Smooth muscle cell (in vitro differentiated cells): Measurements from ENCODE around the gene KLF15. TPM values are rescaled to one million over a fixed set of nuclear protein-coding genes. Genes with fewer than 3 reads are reported as not detected.

Experiments
- DNase-seq: peaks from one replicate; lab custom pipeline; 2025; ENCODE audit not compliant: unreplicated experiment; lab: John Stamatoyannopoulos, UW
- H2AFZ ChIP-seq: fragments of 200-600 bp; sonication (generic); 2 replicates; pipeline ENCODE4 v1.6.0; 2016; ENCODE audit warnings: antibody characterized with exemption, low read depth, mild to moderate bottlenecking
- H3F3A ChIP-seq: fragments of 200-600 bp; sonication (generic); 2 replicates; pipeline ENCODE4 v1.6.0; 2017; ENCODE audit warnings: antibody characterized with exemption, low read depth
- H3K27ac ChIP-seq: fragments of 200-600 bp; sonication (generic); 2 replicates; pipeline ENCODE4 v1.5.1; 2016; ENCODE audit warnings: low read depth, mild to moderate bottlenecking
- H3K27me3 ChIP-seq: fragments of 200-600 bp; sonication (generic); 2 replicates; pipeline ENCODE4 v1.6.1; 2016; ENCODE audit warnings: low read depth, mild to moderate bottlenecking
- H3K36me3 ChIP-seq: fragments of 200-600 bp; sonication (generic); 2 replicates; pipeline ENCODE4 v1.5.1; 2016; ENCODE audit warnings: low read depth
- H3K4me1 ChIP-seq: fragments of 200-600 bp; sonication (generic); 2 replicates; pipeline ENCODE4 v1.5.1; 2016; ENCODE audit warnings: low read depth
- H3K4me2 ChIP-seq: fragments of 200-600 bp; sonication (generic); 2 replicates; pipeline ENCODE4 v1.6.0; 2016; ENCODE audit warnings: mild to moderate bottlenecking
- H3K4me3 ChIP-seq: fragments of 200-600 bp; sonication (generic); 2 replicates; pipeline ENCODE4 v1.5.1; 2016; ENCODE audit warnings: mild to moderate bottlenecking
- H3K79me2 ChIP-seq: fragments of 200-600 bp; sonication (generic); 2 replicates; pipeline ENCODE4 v1.6.0; 2016; ENCODE audit warnings: low read depth, mild to moderate bottlenecking
- H3K9ac ChIP-seq: fragments of 200-600 bp; sonication (generic); 2 replicates; pipeline ENCODE4 v1.6.0; 2016; ENCODE audit warnings: low read depth
- H3K9me3 ChIP-seq: fragments of 200-600 bp; sonication (generic); replicated peaks from 2 replicates; pipeline ENCODE4 v1.5.1; 2016; ENCODE audit warnings: low read depth
- H4K20me1 ChIP-seq: fragments of 200-600 bp; sonication (generic); 2 replicates; pipeline ENCODE4 v1.6.0; 2016; ENCODE audit warnings: low read depth
- WGBS: methylation state at CpG from one replicate; pipeline ENCODE4 v1.1.7; 2016; ENCODE audit warnings: low lambda C conversion rate; 5-methylcytosine and 5-hydroxymethylcytosine counted together
- polyA plus RNA-seq: library from polyadenylated mRNA; unstranded; fragments of >200 nt; fragmentation: Nextera tagmentation; extraction: Ambion mirVana; gene quantifications from 2 replicates; pipeline ENCODE4 v1.2.1, GENCODE V29; 2016
- total RNA-seq: library from RNA; depleted of rRNA; stranded (reverse); fragments of >200 nt; gene quantifications from 2 replicates; pipeline ENCODE4 v1.2.3, GENCODE V29; 2014
- TF ChIP-seq, protein P1 (sequence below): fragments of 200-600 bp; sonication (generic); IDR thresholded peaks from 2 replicates; pipeline ENCODE4 v1.5.1; 2017; ENCODE audit warnings: borderline replicate concordance, mild to moderate bottlenecking, antibody characterized with exemption; ENCODE audit not compliant: insufficient read depth, poor library complexity, severe bottlenecking

Gene KLF15
- total and polyA plus RNA-seq, 2 experiments from 2014 or later, result not detected

DNA sequence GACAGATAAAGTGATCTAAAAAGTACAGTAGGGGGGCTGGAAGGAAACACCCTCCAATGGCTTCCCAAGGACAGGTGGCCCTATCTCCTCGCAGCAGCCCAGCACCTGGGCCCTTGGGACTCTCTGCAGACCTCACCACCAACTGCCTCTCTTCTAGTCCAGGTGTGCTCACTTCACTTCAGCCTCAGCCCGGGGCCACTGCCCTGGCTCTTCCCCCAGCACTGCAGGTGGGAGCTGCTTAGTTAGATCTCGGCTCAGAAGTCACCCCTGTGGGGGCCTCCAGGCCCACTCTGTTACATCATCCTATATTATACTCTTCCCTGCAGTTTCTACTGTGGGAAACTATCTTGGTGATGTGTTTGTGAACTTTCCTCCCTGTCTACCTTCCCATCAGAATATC lies 2.0 kb downstream of the KLF15 start:
- Histone ChIP-seq H3K4me1 (peaks cover 11% of the 10 kb centered on the region), H3K79me2 (no peaks in the 10 kb centered on the region), H3K27ac (no peak overlapping the region), H3K9me3 (no peaks in the 10 kb centered on the region), H3K4me3 (peak overlapping the region; percentile 61), H3K36me3 (no peaks in the 10 kb centered on the region), H3K27me3 (peaks cover 28% of the 10 kb centered on the region), H4K20me1 (no peaks in the 10 kb centered on the region), H3K4me2 (no peak overlapping the region), H2AFZ (no peak overlapping the region), H3F3A (no peaks in the 10 kb centered on the region), H3K9ac (no peak overlapping the region)
- WGBS, result 72% methylated on average over 3 of the region's 3 CpGs
- TF ChIP-seq, protein P1, sequence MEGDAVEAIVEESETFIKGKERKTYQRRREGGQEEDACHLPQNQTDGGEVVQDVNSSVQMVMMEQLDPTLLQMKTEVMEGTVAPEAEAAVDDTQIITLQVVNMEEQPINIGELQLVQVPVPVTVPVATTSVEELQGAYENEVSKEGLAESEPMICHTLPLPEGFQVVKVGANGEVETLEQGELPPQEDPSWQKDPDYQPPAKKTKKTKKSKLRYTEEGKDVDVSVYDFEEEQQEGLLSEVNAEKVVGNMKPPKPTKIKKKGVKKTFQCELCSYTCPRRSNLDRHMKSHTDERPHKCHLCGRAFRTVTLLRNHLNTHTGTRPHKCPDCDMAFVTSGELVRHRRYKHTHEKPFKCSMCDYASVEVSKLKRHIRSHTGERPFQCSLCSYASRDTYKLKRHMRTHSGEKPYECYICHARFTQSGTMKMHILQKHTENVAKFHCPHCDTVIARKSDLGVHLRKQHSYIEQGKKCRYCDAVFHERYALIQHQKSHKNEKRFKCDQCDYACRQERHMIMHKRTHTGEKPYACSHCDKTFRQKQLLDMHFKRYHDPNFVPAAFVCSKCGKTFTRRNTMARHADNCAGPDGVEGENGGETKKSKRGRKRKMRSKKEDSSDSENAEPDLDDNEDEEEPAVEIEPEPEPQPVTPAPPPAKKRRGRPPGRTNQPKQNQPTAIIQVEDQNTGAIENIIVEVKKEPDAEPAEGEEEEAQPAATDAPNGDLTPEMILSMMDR, result no peak
- no peak for DNase-seq

DNA sequence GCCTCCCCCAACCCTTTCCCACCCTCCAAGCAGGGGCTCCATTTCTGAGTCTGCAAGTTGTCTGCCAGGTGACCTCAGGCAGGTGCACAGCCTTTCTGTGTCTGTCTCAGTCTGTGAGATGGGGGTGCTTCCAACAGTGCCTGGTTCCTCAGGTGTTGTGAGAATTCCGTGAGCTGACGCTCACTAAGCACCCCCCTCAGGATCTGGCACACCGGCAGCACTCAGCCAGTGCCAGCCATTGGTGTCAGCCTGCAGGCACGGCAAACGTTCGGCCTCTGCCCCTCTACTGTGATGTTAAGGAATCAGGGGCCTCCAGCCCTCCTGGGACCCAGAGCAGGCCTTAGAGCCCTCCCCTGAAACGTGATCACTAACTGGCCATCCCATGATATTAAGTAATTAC lies 2.4 kb downstream of the KLF15 start:
- Histone ChIP-seq H2AFZ (no peak overlapping the region), H4K20me1 (no peaks in the 10 kb centered on the region), H3K36me3 (no peaks in the 10 kb centered on the region), H3K27ac (no peak overlapping the region), H3K27me3 (peaks cover 23% of the 10 kb centered on the region), H3K9ac (no peak overlapping the region), H3K4me3 (no peak overlapping the region), H3K79me2 (no peaks in the 10 kb centered on the region), H3F3A (no peaks in the 10 kb centered on the region), H3K9me3 (no peaks in the 10 kb centered on the region), H3K4me1 (peaks cover 11% of the 10 kb centered on the region), H3K4me2 (no peak overlapping the region)
- DNase-seq, result no peak
- TF ChIP-seq, protein P1, result no peak
- 92% methylated on average over 5 of the region's 7 CpGs for WGBS

DNA sequence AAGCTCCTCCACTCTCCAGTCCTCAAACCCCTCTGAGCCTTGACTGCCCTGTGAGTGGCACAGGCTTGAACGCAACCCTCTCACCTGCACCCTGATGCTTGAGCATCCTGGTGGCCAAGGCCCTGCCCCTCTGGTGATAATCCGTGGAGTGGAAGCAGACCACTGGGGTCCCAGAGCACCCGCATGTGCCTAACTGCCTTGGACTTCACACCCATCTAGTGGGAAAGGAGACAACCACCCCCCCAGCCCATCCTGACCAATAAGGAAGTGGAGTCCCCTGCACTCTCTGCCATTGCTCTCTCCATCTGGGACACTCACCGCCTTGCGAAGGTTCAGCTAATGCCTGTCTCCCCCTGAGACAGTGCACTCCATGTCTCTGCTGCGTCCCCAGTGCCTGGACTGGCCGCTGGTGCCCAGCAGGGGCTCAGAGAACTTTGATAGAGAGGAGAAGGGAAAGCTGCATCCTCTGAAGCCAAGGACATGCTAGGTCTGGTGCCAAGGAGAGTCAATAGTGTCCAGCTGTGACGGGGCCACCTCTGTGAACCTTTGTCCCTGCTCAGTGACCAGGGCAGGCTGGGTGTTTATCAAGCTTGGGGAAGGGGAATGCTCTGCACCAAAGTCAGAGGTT lies 3.4 kb downstream of the KLF15 start:
- Histone ChIP-seq H3K9ac (no peak overlapping the region), H3K4me2 (no peak overlapping the region), H3K27ac (no peak overlapping the region), H4K20me1 (no peaks in the 10 kb centered on the region), H3K9me3 (no peaks in the 10 kb centered on the region), H3K79me2 (no peaks in the 10 kb centered on the region), H3F3A (no peaks in the 10 kb centered on the region), H2AFZ (no peak overlapping the region), H3K36me3 (no peaks in the 10 kb centered on the region), H3K4me1 (peaks cover 11% of the 10 kb centered on the region), H3K27me3 (peaks cover 14% of the 10 kb centered on the region), H3K4me3 (no peak overlapping the region)
- 95% methylated on average over 8 of the region's 8 CpGs for WGBS
- DNase-seq, result no peak
- TF ChIP-seq, protein P1, result no peak
